T-helper 2 cell treated with Interferon-gamma antibody and Interleukin-4, amounts not matched to agents 5 μg/mL and 100 μg/mL, for 36 hours (primary cell): ENCODE data around the gene MAPK1IP1L.
"Not testable (repeated sequence)": the region's sequence is repeated elsewhere in the genome, so short reads cannot be mapped to it uniquely, and the experiment has no call there.

Experiments
- DNase-seq: peaks from one replicate; pipeline ENCODE4 v3.0.0; 2021; ENCODE audit warnings: low spot score
- H3K27ac Mint-ChIP-seq: one replicate; pipeline ENCODE4 v1.8.0; 2021; ENCODE audit warnings: mild to moderate bottlenecking, mixed read lengths
- H3K27me3 Mint-ChIP-seq: one replicate; pipeline ENCODE4 v1.8.0; 2021; ENCODE audit warnings: low read depth, mixed read lengths
- H3K36me3 Mint-ChIP-seq: one replicate; pipeline ENCODE4 v1.8.0; 2021; ENCODE audit warnings: low read depth, mixed read lengths
- H3K4me1 Mint-ChIP-seq: one replicate; pipeline ENCODE4 v1.8.0; 2021; ENCODE audit warnings: low read depth, mixed read lengths
- H3K4me3 Mint-ChIP-seq: one replicate; pipeline ENCODE4 v1.8.0; 2022; ENCODE audit warnings: mild to moderate bottlenecking, moderate library complexity, mixed read lengths
- H3K9me3 Mint-ChIP-seq: one replicate; pipeline ENCODE4 v1.8.0; 2021; ENCODE audit warnings: mixed read lengths

Gene MAPK1IP1L

GRCh38 chr14:55045087-55045486 is 6.4 kb upstream of the MAPK1IP1L start:
- no peak for DNase-seq
- Mint-ChIP-seq H3K4me1 (peaks cover 2% of the 10 kb centered on the region), H3K27ac (no peak overlapping the region)

DNA sequence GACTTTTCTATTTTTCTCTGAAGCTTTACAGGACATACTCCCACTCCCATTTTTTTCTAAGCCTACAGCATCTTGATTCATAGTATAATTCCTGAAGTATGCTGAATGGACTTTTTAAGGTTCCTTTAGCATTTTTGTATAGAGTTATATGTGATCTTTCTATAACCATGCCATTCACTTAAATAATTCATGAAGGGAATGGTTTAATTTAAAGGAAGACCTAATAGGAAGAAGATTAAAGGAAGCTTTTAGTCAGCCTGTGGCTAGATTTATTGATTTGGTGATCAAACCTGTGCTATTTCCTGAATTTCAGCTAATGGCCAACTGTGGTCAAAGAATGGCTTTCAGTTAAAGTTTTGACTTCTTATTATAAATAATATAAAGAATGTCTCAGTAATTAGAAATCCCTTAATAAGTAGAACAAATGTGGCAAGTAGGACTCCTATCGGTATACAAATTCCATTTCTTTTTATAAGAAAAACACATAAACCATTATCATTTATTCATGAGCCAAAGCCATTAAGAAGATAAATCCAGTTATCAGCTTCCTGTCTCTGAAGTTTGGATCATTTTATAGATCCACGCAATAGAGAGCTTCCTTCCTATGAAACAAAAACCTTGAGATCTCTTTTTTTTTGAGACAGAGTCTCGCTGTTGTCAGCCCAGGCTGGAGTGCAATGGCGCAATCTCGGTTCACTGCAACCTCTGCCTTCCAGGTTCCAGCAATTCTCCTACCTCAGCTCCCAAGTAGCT is 4.0 kb upstream of the MAPK1IP1L start:
- H3K9me3 Mint-ChIP-seq: no peaks in the 10 kb centered on the region
- peaks cover 12% of the 10 kb centered on the region for H3K4me1 Mint-ChIP-seq
- H3K36me3 Mint-ChIP-seq: peaks cover 16% of the 10 kb centered on the region
- no peak overlapping the region for H3K27ac Mint-ChIP-seq
- no peaks in the 10 kb centered on the region for H3K27me3 Mint-ChIP-seq
- H3K4me3 Mint-ChIP-seq: no peak overlapping the region
- DNase-seq: no peak

More at GRCh38 chr14:55045087-55045486, 6.4 kb upstream of the MAPK1IP1L start:
- H3K36me3 Mint-ChIP-seq: peaks cover 17% of the 10 kb centered on the region
- no peaks in the 10 kb centered on the region for H3K9me3 Mint-ChIP-seq
- no peaks in the 10 kb centered on the region for H3K27me3 Mint-ChIP-seq
- H3K4me3 Mint-ChIP-seq: no peak overlapping the region

GRCh38 chr14:55048900-55049436 is 2.5 kb upstream of the MAPK1IP1L start:
- Mint-ChIP-seq H3K4me3 (no peak overlapping the region), H3K27ac (no peak overlapping the region), H3K36me3 (peaks cover 12% of the 10 kb centered on the region), H3K27me3 (no peaks in the 10 kb centered on the region), H3K4me1 (peaks cover 24% of the 10 kb centered on the region), H3K9me3 (no peaks in the 10 kb centered on the region)
- no peak for DNase-seq

GRCh38 chr14:55051165-55051422 is 353 bp upstream of the MAPK1IP1L start:
- Mint-ChIP-seq H3K36me3 (peaks cover 14% of the 10 kb centered on the region), H3K9me3 (no peaks in the 10 kb centered on the region), H3K4me1 (peaks cover 30% of the 10 kb centered on the region), H3K27me3 (no peaks in the 10 kb centered on the region), H3K4me3 (peak overlapping the region; percentile 91), H3K27ac (peak overlapping the region; percentile 95)
- no peak for DNase-seq

GRCh38 chr14:55052269-55052930 is 953 bp downstream of the MAPK1IP1L start:
- Mint-ChIP-seq H3K9me3 (no peaks in the 10 kb centered on the region), H3K4me1 (peaks cover 32% of the 10 kb centered on the region), H3K4me3 (peak overlapping the region; percentile 91), H3K27me3 (no peaks in the 10 kb centered on the region), H3K27ac (peak overlapping the region; percentile 95), H3K36me3 (peaks cover 15% of the 10 kb centered on the region)
- DNase-seq: peak; percentile 23

- Mint-ChIP-seq H3K27me3 (no peaks in the 10 kb centered on the region), H3K4me3 (peak overlapping the region; percentile 91), H3K27ac (peak overlapping the region; percentile 95), H3K36me3 (peaks cover 19% of the 10 kb centered on the region), H3K4me1 (peaks cover 32% of the 10 kb centered on the region), H3K9me3 (no peaks in the 10 kb centered on the region)
- DNase-seq: no peak
These were observed 1.6 kb downstream of the MAPK1IP1L start for GRCh38 chr14:55053018-55053417.

- H3K9me3 Mint-ChIP-seq: no peaks in the 10 kb centered on the region
- H3K27me3 Mint-ChIP-seq: no peaks in the 10 kb centered on the region
- peaks cover 34% of the 10 kb centered on the region for H3K4me1 Mint-ChIP-seq
- peaks cover 23% of the 10 kb centered on the region for H3K36me3 Mint-ChIP-seq
- no peak for DNase-seq
- H3K27ac Mint-ChIP-seq: peak overlapping the region; percentile 52
- H3K4me3 Mint-ChIP-seq: peak overlapping the region; percentile 91
These were observed 2.1 kb downstream of the MAPK1IP1L start for GRCh38 chr14:55053500-55053899.

DNA sequence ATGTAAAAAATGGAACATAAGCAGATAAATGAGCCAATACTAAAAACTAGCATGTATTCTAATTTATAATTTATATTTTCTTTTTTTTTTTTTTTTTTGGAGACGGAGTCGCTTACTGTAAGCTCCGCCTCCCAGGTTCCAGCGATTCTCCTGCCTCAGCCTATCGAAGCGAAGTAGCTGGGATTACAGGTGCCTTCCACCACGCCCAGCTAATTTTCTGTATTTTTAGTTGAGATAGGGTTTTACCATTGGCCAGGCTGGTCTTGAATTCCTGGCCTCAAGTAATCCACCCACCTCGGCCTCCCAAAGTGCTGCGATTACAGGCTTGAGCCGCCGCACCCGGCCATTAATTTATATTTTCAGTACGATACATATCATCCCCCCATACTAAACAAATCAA is 2.7 kb downstream of the MAPK1IP1L start:
- no peak for DNase-seq
- Mint-ChIP-seq H3K36me3 (peaks cover 23% of the 10 kb centered on the region), H3K4me1 (peaks cover 34% of the 10 kb centered on the region), H3K27ac (no peak overlapping the region), H3K9me3 (no peaks in the 10 kb centered on the region), H3K27me3 (no peaks in the 10 kb centered on the region), H3K4me3 (peak overlapping the region; percentile 40)

DNA sequence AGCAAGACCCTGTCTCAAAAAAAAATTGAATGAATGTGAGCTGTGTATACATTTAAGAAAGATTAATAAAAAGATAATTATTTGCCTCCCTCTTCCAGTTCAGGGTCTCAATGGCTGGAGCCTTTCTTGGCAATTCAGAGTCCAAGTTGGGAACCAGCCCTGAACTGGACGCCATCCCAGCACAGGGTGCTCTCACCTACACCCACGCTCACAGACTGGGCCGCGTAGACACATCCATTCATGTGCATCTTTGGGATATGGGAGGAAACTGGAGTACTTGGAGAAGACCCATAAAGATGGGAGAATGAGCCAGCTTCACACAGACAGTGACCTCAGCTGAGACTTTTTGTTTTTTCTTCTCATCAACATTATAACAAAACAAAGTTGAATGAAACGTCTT is 6.5 kb downstream of the MAPK1IP1L start:
- peaks cover 47% of the 10 kb centered on the region for H3K36me3 Mint-ChIP-seq
- H3K4me3 Mint-ChIP-seq: no peak overlapping the region
- DNase-seq: no peak
- peaks cover 21% of the 10 kb centered on the region for H3K4me1 Mint-ChIP-seq
- no peak overlapping the region for H3K27ac Mint-ChIP-seq
- H3K27me3 Mint-ChIP-seq: no peaks in the 10 kb centered on the region
- H3K9me3 Mint-ChIP-seq: no peaks in the 10 kb centered on the region

GRCh38 chr14:55059333-55059732 is 7.9 kb downstream of the MAPK1IP1L start:
- Mint-ChIP-seq H3K4me1 (peaks cover 12% of the 10 kb centered on the region), H3K4me3 (no peak overlapping the region), H3K27ac (no peak overlapping the region), H3K27me3 (no peaks in the 10 kb centered on the region), H3K36me3 (peaks cover 44% of the 10 kb centered on the region), H3K9me3 (no peaks in the 10 kb centered on the region)
- DNase-seq: no peak

- Mint-ChIP-seq H3K4me1 (peaks cover 5% of the 10 kb centered on the region), H3K36me3 (peaks cover 61% of the 10 kb centered on the region), H3K4me3 (no peak overlapping the region), H3K27me3 (no peaks in the 10 kb centered on the region), H3K9me3 (no peaks in the 10 kb centered on the region), H3K27ac (no peak overlapping the region)
- no peak for DNase-seq
These were observed 11.3 kb downstream of the MAPK1IP1L start for GRCh38 chr14:55062517-55063351.

DNA sequence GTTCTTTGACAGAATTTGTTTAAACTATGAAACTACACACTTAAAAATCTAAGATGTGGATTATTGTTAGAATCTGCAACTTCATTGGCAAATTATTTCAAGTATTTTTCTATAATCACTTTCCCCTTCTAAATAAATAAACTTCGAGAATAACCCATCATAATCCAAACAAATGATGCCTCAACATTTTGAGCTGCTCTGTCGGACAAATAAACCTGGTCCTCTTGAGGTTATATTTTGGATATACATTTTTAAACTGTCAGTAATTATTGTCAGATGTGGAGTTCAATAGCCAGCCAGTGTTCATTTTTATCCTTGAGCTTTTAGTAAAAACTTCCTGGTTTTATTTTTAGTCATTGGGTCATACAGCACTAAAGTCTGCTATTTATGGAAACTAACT is 13.4 kb downstream of the MAPK1IP1L start:
- H3K27me3 Mint-ChIP-seq, H3K9me3 Mint-ChIP-seq, H3K4me3 Mint-ChIP-seq, H3K4me1 Mint-ChIP-seq, H3K27ac Mint-ChIP-seq, DNase-seq: not testable (repeated sequence)
- H3K36me3 Mint-ChIP-seq: peaks cover 51% of the 10 kb centered on the region

DNA sequence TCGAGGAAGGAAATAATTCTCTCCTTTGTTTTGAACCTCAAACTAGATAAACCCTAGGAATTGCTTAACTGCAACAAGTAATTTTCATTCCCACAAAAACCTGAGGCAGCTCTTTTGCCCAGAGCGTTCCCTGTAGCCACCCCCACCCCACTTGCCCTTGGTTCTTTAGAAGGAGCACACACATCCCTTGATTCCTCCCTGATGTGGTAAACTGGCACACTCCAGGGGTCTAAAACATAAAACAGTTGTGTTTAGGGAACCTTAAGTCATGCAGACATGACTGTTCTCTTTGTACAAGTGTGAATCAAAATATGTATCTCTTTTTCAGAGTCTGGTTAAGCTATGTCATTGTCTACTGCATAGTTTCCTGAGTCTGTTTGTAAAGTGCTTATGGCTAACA is 14.0 kb downstream of the MAPK1IP1L start:
- H3K4me1 Mint-ChIP-seq: peaks cover 2% of the 10 kb centered on the region
- no peak overlapping the region for H3K27ac Mint-ChIP-seq
- H3K36me3 Mint-ChIP-seq: peaks cover 50% of the 10 kb centered on the region
- H3K4me3 Mint-ChIP-seq: no peak overlapping the region
- H3K9me3 Mint-ChIP-seq: no peaks in the 10 kb centered on the region
- DNase-seq: no peak
- H3K27me3 Mint-ChIP-seq: no peaks in the 10 kb centered on the region

DNA sequence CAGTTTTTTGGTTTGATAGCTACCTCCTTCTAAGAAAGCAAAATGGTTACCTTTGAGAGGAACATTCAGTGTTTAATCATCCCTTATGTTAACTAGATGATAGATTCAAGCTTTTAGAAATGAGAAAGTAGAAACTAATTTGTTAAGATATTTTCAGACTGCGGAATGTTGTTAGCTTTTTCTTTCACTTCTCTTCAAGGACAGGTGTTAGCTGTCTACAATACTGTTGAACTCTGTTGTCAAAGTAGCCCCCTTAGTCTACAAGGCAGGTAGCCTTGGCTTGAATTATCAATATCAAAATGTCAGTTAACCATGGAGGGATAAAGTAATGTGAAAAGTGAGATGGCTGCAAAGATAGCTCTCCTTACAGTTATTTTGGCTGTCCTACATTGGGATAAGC is 14.8 kb downstream of the MAPK1IP1L start:
- DNase-seq: no peak
- H3K27ac Mint-ChIP-seq: no peak overlapping the region
- H3K36me3 Mint-ChIP-seq: peaks cover 48% of the 10 kb centered on the region
- peaks cover 4% of the 10 kb centered on the region for H3K4me1 Mint-ChIP-seq
- H3K9me3 Mint-ChIP-seq: no peaks in the 10 kb centered on the region
- H3K4me3 Mint-ChIP-seq: no peak overlapping the region
- no peaks in the 10 kb centered on the region for H3K27me3 Mint-ChIP-seq
